Activated naive CD8-positive, alpha-beta T cell treated with anti-CD3 and anti-CD28 coated beads, Interleukin-2, amount 50 U/mL, for 24 hours (primary cell): ENCODE results near the gene STK32B.
"Not testable (repeated sequence)": the region's sequence is repeated elsewhere in the genome, so short reads cannot be mapped to it uniquely, and the experiment has no call there.

ENCODE experiments used
- ATAC-seq: fragments of 150-1000 bp; cut with Tn5 transposase; one replicate; pipeline ENCODE4 v1.10.0; 2021
- DNase-seq: peaks from one replicate; pipeline ENCODE4 v3.0.0; 2021
- H3K27ac Mint-ChIP-seq: one replicate; pipeline ENCODE4 v1.8.0; 2021; ENCODE audit warnings: mild to moderate bottlenecking, mixed read lengths
- H3K27me3 Mint-ChIP-seq: one replicate; pipeline ENCODE4 v1.8.0; 2021; ENCODE audit warnings: mixed read lengths
- H3K36me3 Mint-ChIP-seq: one replicate; pipeline ENCODE4 v1.8.0; 2021; ENCODE audit warnings: low read depth, mixed read lengths
- H3K4me1 Mint-ChIP-seq: one replicate; pipeline ENCODE4 v1.8.0; 2021; ENCODE audit warnings: mixed read lengths
- H3K4me3 Mint-ChIP-seq: one replicate; pipeline ENCODE4 v1.8.0; 2021; ENCODE audit warnings: mild to moderate bottlenecking, moderate library complexity, mixed read lengths
- H3K9me3 Mint-ChIP-seq: one replicate; pipeline ENCODE4 v1.8.0; 2021; ENCODE audit warnings: mixed read lengths

STK32B gene

GRCh38 chr4:5218376-5219069 lies 167.2 kb downstream of the STK32B start:
- DNase-seq, result no peak
- Mint-ChIP-seq H3K4me1 (no peaks in the 10 kb centered on the region), H3K4me3 (no peak overlapping the region), H3K36me3 (no peaks in the 10 kb centered on the region), H3K27me3 (no peaks in the 10 kb centered on the region), H3K9me3 (peaks cover 13% of the 10 kb centered on the region), H3K27ac (no peak overlapping the region)
- no peak for ATAC-seq

- Mint-ChIP-seq H3K4me3 (no peak overlapping the region), H3K27me3 (no peaks in the 10 kb centered on the region), H3K36me3 (no peaks in the 10 kb centered on the region), H3K9me3 (peaks cover 13% of the 10 kb centered on the region), H3K27ac (no peak overlapping the region), H3K4me1 (no peaks in the 10 kb centered on the region)
- ATAC-seq, result no peak
- no peak for DNase-seq
Measured at GRCh38 chr4:5220028-5220427, 168.7 kb downstream of the STK32B start.

DNA sequence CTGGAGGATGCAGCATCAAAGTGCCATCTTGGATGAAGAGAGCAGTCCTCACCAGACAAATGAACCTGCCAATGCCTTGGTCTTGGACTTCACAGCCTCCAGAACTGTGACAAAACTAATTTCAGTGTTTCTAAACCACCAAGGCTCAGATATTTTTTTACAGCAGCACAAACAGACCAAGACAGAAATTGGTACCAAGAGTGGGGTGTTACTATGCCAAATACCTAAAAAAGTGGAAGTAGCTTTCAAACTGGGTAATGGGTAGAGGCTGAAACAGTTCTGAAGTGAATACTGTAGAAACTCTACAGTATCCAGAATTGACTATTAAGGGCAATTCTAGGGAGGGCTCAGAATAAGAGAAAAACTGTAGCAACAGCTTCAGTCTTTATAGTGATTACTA lies 170.8 kb downstream of the STK32B start:
- Mint-ChIP-seq H3K27me3 (no peaks in the 10 kb centered on the region), H3K36me3 (no peaks in the 10 kb centered on the region), H3K9me3 (peaks cover 13% of the 10 kb centered on the region), H3K4me1 (no peaks in the 10 kb centered on the region), H3K27ac (no peak overlapping the region), H3K4me3 (no peak overlapping the region)
- no peak for DNase-seq
- ATAC-seq, result no peak

- Mint-ChIP-seq H3K27me3 (no peaks in the 10 kb centered on the region), H3K9me3 (peaks cover 13% of the 10 kb centered on the region), H3K4me3 (no peak overlapping the region), H3K36me3 (no peaks in the 10 kb centered on the region), H3K27ac (no peak overlapping the region), H3K4me1 (no peaks in the 10 kb centered on the region)
- no peak for ATAC-seq
- no peak for DNase-seq
Measured at GRCh38 chr4:5222951-5223350, 171.7 kb downstream of the STK32B start.

GRCh38 chr4:5224340-5224739 lies 173.1 kb downstream of the STK32B start:
- peaks cover 13% of the 10 kb centered on the region for H3K9me3 Mint-ChIP-seq
- H3K4me3 Mint-ChIP-seq, result no peak overlapping the region
- H3K27ac Mint-ChIP-seq, result no peak overlapping the region
- ATAC-seq (no peak), DNase-seq (no peak)
- H3K27me3 Mint-ChIP-seq, result no peaks in the 10 kb centered on the region
- no peaks in the 10 kb centered on the region for H3K36me3 Mint-ChIP-seq
- H3K4me1 Mint-ChIP-seq, result no peaks in the 10 kb centered on the region

DNA sequence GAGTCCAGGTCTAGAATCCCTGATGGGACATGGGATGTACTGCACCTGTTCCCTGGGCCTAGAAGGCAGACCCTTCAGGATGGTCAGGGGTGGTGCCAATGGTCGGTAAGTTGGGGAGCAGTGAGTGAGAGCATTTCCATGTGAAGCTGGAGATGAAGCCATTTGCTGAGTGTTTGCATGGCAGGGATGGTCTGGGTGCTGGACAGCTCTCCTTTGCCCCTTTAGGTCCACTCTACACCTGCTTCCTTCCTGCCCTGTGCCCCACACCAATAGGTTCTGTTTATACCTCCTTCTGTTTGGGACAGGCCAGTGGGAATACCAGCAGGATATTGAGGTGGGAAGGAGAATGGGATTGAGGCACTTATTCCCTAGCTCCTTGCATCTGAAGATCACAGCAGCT lies 181.3 kb downstream of the STK32B start:
- Mint-ChIP-seq H3K4me1 (no peaks in the 10 kb centered on the region), H3K27ac (no peak overlapping the region), H3K27me3 (no peaks in the 10 kb centered on the region), H3K9me3 (no peaks in the 10 kb centered on the region), H3K4me3 (no peak overlapping the region), H3K36me3 (no peaks in the 10 kb centered on the region)
- ATAC-seq (no peak), DNase-seq (no peak)

DNA sequence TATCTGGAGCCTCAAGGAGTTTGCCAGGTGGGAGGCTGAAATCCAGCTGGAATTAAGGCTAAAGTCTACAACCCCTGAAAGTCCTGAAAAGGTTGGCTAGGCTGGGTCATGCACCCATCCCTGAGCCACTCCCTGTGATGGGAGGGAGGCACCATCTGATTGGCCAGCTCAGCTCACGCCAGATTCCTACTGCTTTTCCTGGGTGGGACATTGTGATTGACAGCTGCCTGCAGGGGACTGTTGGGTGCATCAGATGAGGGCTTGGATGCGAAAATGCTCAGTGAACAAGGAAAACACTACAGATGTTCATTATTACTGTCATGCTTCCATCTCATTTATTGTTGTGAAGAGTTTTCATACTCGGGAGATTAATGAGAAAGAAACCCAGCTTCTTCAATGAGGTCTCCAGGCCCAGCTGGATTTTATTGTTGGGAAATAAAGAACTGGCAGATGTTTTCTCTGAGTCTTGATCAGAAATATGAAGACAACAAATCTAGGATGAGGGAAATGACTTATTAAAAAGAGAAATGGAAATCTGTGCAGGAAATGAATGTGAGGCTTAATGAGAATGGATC lies 185.9 kb downstream of the STK32B start:
- ATAC-seq, result no peak
- H3K36me3 Mint-ChIP-seq, result no peaks in the 10 kb centered on the region
- H3K4me3 Mint-ChIP-seq, result no peak overlapping the region
- no peak for DNase-seq
- no peaks in the 10 kb centered on the region for H3K9me3 Mint-ChIP-seq
- no peak overlapping the region for H3K27ac Mint-ChIP-seq
- no peaks in the 10 kb centered on the region for H3K4me1 Mint-ChIP-seq
- no peaks in the 10 kb centered on the region for H3K27me3 Mint-ChIP-seq

GRCh38 chr4:5238173-5238572 lies 186.9 kb downstream of the STK32B start:
- Mint-ChIP-seq H3K36me3 (no peaks in the 10 kb centered on the region), H3K27me3 (no peaks in the 10 kb centered on the region), H3K27ac (no peak overlapping the region), H3K9me3 (no peaks in the 10 kb centered on the region), H3K4me1 (no peaks in the 10 kb centered on the region), H3K4me3 (no peak overlapping the region)
- no peak for ATAC-seq
- no peak for DNase-seq

DNA sequence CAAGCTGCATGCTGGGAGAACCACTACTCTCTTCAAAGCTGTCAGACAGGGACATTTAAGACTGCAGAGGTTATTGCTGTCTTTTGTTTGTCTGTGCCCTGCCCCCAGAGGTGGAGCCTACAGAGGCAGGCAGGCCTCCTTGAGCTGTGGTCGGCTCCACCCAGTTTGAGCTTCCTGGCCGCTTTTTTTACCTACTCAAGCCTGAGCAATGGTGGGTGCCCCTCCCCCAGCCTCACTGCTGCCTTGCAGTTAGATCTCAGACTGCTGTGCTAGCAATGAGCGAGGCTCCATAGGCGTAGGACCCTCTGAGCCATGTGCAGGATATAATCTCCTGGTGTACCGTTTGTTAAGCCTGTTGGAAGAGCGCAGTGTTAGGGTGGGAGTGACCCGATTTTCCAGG lies 195.8 kb downstream of the STK32B start:
- not testable (repeated sequence) for H3K4me1 Mint-ChIP-seq, H3K27me3 Mint-ChIP-seq, H3K27ac Mint-ChIP-seq, ATAC-seq, H3K9me3 Mint-ChIP-seq, H3K36me3 Mint-ChIP-seq, DNase-seq, H3K4me3 Mint-ChIP-seq

DNA sequence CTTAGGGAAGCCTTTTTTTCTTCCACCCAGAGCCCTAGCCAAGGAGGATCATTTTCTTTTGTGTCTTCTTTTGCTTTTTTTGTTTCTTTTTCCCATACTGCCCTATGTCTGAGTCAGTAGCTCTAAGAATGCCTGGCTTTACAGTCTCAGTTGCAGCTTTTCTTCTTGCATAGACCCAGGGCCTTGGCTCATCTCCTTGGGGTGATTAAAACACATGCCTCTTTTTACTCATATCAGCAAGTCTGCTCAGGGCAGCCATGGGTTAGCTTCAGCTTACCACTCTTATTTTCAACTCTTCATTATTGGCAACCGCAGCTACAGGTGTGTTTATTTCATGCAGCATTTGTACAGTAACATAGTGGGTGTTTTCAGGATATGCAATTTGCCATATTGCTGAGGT lies 196.5 kb downstream of the STK32B start:
- no peak for ATAC-seq
- Mint-ChIP-seq H3K36me3 (no peaks in the 10 kb centered on the region), H3K27ac (no peak overlapping the region), H3K4me3 (no peak overlapping the region), H3K27me3 (no peaks in the 10 kb centered on the region), H3K4me1 (peaks cover 3% of the 10 kb centered on the region), H3K9me3 (peaks cover 3% of the 10 kb centered on the region)
- DNase-seq, result no peak

- no peak for ATAC-seq
- Mint-ChIP-seq H3K4me3 (no peak overlapping the region), H3K9me3 (peaks cover 3% of the 10 kb centered on the region)
Measured at GRCh38 chr4:5249727-5250126, 198.4 kb downstream of the STK32B start.

DNA sequence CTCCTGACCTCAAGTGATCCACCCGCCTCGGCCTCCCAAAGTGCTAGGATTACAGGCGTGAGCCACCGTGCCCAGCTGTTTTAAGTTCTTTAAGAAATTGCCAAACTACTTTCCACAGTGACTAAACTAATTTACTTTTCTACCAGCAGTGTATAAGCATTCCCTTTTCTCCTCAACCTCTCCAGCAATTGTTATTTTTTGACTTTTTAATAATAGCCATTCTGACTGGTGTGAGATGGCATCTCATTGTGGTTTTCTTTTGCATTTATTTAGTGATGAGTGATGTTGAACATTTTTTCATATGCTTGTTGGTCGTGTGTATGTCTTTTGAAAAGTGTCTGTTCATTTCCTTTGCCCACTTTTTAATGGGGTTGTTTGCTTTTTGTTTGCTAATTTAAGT lies 199.3 kb downstream of the STK32B start:
- not testable (repeated sequence) for H3K27ac Mint-ChIP-seq, H3K27me3 Mint-ChIP-seq, H3K36me3 Mint-ChIP-seq, ATAC-seq, H3K4me3 Mint-ChIP-seq, H3K9me3 Mint-ChIP-seq, DNase-seq, H3K4me1 Mint-ChIP-seq

More at GRCh38 chr4:5249727-5250126, 198.4 kb downstream of the STK32B start:
- H3K27ac Mint-ChIP-seq, result no peak overlapping the region
- H3K27me3 Mint-ChIP-seq, result peaks cover 2% of the 10 kb centered on the region
- H3K36me3 Mint-ChIP-seq, result no peaks in the 10 kb centered on the region
- no peak for DNase-seq
- H3K4me1 Mint-ChIP-seq, result peaks cover 3% of the 10 kb centered on the region

GRCh38 chr4:5256421-5256820 lies 205.1 kb downstream of the STK32B start:
- H3K27me3 Mint-ChIP-seq, result peaks cover 2% of the 10 kb centered on the region
- H3K4me3 Mint-ChIP-seq, result no peak overlapping the region
- no peak for DNase-seq
- no peak for ATAC-seq
- H3K27ac Mint-ChIP-seq, result no peak overlapping the region
- no peaks in the 10 kb centered on the region for H3K36me3 Mint-ChIP-seq
- no peaks in the 10 kb centered on the region for H3K9me3 Mint-ChIP-seq
- H3K4me1 Mint-ChIP-seq, result no peaks in the 10 kb centered on the region

- no peaks in the 10 kb centered on the region for H3K4me1 Mint-ChIP-seq
- H3K36me3 Mint-ChIP-seq, result no peaks in the 10 kb centered on the region
- no peak overlapping the region for H3K4me3 Mint-ChIP-seq
- DNase-seq, result no peak
- H3K27ac Mint-ChIP-seq, result no peak overlapping the region
- H3K27me3 Mint-ChIP-seq, result peaks cover 2% of the 10 kb centered on the region
- no peaks in the 10 kb centered on the region for H3K9me3 Mint-ChIP-seq
- no peak for ATAC-seq
Measured at GRCh38 chr4:5257086-5257485, 205.8 kb downstream of the STK32B start.

GRCh38 chr4:5259471-5259870 lies 208.2 kb downstream of the STK32B start:
- Mint-ChIP-seq H3K27me3 (no peaks in the 10 kb centered on the region), H3K9me3 (no peaks in the 10 kb centered on the region), H3K36me3 (no peaks in the 10 kb centered on the region)

GRCh38 chr4:5260121-5260520 lies 208.8 kb downstream of the STK32B start:
- Mint-ChIP-seq H3K4me1 (no peaks in the 10 kb centered on the region), H3K27ac (no peak overlapping the region), H3K36me3 (no peaks in the 10 kb centered on the region), H3K27me3 (no peaks in the 10 kb centered on the region), H3K4me3 (no peak overlapping the region), H3K9me3 (no peaks in the 10 kb centered on the region)
- DNase-seq, result no peak
- no peak for ATAC-seq

More at GRCh38 chr4:5259471-5259870, 208.2 kb downstream of the STK32B start:
- DNase-seq, result no peak
- no peak overlapping the region for H3K27ac Mint-ChIP-seq
- no peaks in the 10 kb centered on the region for H3K4me1 Mint-ChIP-seq
- H3K4me3 Mint-ChIP-seq, result no peak overlapping the region
- no peak for ATAC-seq
